Effector memory CD8-positive, alpha-beta T cell (primary cell): ENCODE results near the gene CCBE1.

Experiments used
- ATAC-seq: fragments of 150-1000 bp; cut with Tn5 transposase; replicated peaks from 2 replicates; pipeline ENCODE4 v1.10.0; 2021; ENCODE audit warnings: mild to moderate bottlenecking, moderate library complexity
- DNase-seq, 3 experiments: peaks; one replicate each; pipeline ENCODE4 v3.0.0; 2021
- H3K27ac Mint-ChIP-seq, 2 donors: one replicate each; pipeline ENCODE4 v1.8.0; 2022; ENCODE audit warnings: mild to moderate bottlenecking in 2 of 2, mixed read lengths in 2 of 2, moderate library complexity in 2 of 2
- H3K27me3 Mint-ChIP-seq, 2 donors: one replicate each; pipeline ENCODE4 v1.8.0; 2022; ENCODE audit warnings: mixed read lengths in 2 of 2
- H3K36me3 Mint-ChIP-seq: one replicate; pipeline ENCODE4 v1.8.0; 2022; ENCODE audit warnings: mild to moderate bottlenecking, moderate library complexity, mixed read lengths; ENCODE audit not compliant: insufficient read depth
- H3K4me1 Mint-ChIP-seq, 2 donors: one replicate each; pipeline ENCODE4 v1.8.0; 2022; ENCODE audit warnings: low read depth in 2 of 2, mixed read lengths in 2 of 2
- H3K4me3 Mint-ChIP-seq, 2 donors: one replicate each; pipeline ENCODE4 v1.8.0; 2022; ENCODE audit warnings: mild to moderate bottlenecking in 2 of 2, mixed read lengths in 2 of 2, moderate library complexity in 2 of 2
- H3K9me3 Mint-ChIP-seq, 2 donors: one replicate each; pipeline ENCODE4 v1.8.0; 2022; ENCODE audit warnings: mixed read lengths in 2 of 2

Gene CCBE1

DNA sequence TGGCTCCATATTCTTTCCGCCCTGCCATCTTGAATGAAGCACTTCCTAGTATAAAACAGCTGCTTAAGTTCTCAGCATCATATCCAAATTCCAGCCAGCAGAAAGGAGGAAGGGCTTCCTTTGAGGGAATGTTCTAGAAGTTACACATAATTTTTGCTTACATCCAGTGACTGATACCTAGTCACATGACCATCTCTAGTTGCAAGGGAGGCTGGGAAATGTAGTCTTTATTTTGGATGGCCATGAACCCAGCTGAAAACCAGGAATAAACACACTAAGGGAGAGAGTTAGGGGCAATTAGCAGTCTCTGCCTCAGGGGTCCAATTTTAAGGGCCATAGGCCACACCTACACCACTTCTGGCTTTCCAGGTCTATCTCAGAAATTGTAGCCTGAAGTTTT, 280.4 kb downstream of the CCBE1 start:
- Mint-ChIP-seq H3K36me3 (no peaks in the 10 kb centered on the region), H3K4me3 (no peak overlapping the region), H3K27ac (no peak overlapping the region), H3K4me1 (no peaks in the 10 kb centered on the region), H3K9me3 (no peaks in the 10 kb centered on the region), H3K27me3 (peaks cover 57 to 85% of the 10 kb centered on the region in 2 donors)
- DNase-seq (no peak), ATAC-seq (no peak)

DNA sequence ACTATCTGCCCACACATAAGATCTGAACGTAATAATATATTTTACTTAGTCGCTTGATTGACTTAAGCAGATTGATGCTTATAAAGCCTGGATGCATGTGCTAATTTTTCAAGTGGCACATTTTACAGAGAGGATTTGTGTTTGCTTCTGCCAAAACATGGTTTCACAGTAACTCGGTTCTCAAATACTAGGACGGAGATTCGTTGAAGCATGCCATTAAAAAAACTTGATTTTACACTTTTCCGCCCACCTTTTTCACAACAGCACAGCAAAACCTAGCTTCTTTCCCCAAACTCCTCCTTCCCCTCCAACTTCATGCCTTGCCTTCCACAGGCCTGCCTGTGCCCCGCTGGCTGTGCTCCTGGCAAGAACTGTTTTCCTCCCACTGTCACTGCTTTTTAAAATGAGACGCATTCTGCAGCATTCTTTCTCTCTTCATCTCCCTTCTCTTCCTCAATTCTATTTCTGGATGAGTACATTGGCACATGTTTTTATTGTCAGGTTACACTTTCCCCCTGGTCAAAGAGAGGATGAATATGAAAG, 283.0 kb downstream of the CCBE1 start:
- ATAC-seq, result no peak
- Mint-ChIP-seq H3K4me1 (no peaks in the 10 kb centered on the region), H3K36me3 (no peaks in the 10 kb centered on the region), H3K27ac (peak overlapping the region in 1 of 2 donors; percentile 41), H3K4me3 (no peak overlapping the region), H3K27me3 (peaks cover 58 to 72% of the 10 kb centered on the region in 2 donors), H3K9me3 (no peaks in the 10 kb centered on the region)
- no peak for DNase-seq

DNA sequence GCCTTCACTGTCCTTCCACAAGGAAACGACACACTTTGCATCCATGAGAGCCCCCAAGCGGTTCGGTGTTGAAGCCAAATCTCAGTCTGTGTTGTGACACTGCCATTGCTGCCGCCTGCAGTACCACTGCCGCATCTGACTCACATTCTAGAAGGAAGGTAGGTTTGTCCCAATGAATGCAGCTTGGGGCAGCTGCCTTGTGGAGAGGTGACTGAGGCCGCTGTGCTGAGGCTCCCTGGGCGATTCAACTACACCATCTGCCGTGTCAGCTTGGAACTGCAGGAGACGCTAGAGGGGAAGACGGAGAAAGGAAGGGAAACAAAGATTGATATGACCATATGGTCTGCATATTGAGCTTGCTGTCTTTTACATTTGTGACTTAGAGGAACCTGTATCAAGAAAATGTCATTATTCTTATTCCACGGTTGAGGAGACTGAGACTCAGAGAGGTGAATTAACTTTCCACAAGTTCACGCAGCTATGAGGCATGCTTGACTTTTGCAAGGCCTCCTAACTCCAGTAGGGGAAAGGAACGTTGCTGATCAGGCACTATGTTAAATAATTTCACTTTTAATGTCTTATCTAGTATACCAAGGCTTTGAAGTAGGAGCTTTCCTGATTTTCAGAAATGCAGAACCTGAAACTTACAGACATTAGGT, 294.7 kb downstream of the CCBE1 start:
- DNase-seq, result peak; percentile 50 to 65 (median 52)
- Mint-ChIP-seq H3K27ac (no peak overlapping the region), H3K9me3 (no peaks in the 10 kb centered on the region), H3K4me3 (no peak overlapping the region), H3K36me3 (no peaks in the 10 kb centered on the region), H3K4me1 (peaks cover 2 to 4% of the 10 kb centered on the region in 2 donors), H3K27me3 (no peaks in the 10 kb centered on the region)
- ATAC-seq, result peak; percentile 85

DNA sequence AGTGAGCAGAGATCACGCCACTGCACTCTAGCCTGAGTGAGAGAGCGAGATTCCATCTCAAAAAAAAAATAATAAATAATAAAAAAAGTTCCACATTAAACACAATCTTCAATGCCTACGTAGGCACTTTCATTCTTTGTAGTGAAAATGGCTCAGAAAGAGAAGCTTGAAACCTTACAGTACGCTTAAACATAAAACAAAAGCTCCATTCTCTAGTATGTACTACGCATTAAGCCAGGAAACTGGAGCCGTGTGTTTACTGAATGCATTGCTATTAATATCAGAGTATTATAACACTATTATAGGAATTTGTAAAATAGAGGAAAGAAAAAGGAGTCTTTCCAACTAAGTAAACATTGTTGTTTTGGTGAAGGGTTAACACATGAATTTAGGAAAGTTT, 296.8 kb downstream of the CCBE1 start:
- Mint-ChIP-seq H3K27ac (no peak overlapping the region), H3K9me3 (no peaks in the 10 kb centered on the region), H3K4me1 (peaks cover 7 to 11% of the 10 kb centered on the region in 2 donors), H3K4me3 (no peak overlapping the region), H3K27me3 (peaks cover 11 to 12% of the 10 kb centered on the region in 2 donors), H3K36me3 (peaks cover 3% of the 10 kb centered on the region)
- ATAC-seq (no peak), DNase-seq (no peak)

DNA sequence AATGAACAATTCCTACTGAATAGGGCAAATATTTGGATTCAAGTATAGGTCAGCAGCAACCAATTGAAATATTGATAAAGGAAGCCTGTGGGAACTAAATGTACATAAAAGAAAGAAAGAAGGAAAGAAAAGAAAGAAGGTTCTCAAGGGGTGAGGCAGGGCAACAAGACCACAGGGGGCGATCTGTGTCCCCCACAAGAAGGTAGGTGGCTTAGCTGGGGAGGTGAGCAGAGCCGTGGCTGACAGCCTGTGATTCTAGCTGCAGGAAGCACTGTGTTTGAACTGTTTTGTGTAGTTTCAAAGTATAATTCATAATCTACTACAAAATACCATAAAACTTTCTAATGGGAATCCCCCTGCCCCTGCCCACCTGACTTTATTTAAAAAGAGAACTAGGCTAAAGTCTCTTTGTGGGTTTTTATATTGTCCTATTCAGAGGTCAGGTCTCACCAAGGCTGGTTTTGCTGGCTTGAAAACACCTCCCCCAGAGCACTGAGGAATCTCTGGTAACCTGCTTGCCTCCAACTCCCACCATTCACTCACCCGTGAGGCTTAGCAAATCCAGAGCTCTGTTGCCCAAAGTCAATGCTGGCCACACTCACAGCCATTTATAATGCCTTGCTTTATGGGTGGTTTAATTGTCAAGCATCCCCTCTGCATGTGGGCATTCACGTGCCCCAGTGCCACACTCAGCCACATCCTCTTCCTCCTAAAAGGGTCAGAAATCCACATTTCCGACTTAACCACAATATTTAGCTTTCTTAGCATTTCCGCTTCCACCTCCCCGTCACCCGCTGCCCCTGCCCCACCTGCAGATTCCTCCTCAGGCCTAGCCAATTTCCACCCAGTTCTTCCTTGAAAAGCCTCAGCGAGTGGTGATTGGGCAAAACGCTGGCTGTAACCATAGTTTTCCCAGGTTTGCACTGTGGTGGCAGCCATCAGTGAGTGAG, 301.7 kb downstream of the CCBE1 start:
- H3K27me3 Mint-ChIP-seq, result peaks cover 34 to 57% of the 10 kb centered on the region in 2 donors
- H3K27ac Mint-ChIP-seq, result no peak overlapping the region
- ATAC-seq, result no peak

DNA sequence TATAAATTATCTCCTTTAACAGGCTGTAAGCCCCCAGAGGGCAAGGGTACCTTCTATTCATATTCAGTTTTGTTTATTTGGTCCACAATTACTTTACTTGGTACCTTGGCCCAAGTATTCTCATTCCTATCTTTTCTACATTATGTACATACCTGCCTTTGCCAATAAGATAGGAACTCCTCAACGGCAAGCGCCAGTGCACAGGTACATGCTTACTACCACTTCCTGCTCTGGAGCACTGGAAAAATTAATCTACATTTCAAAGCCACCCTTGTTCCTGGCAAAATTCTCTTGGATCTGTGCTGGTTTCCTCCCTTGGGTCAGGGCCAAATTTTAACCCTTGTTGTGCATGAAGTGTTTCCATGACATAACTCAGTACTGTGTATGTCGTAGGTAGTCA, 303.8 kb downstream of the CCBE1 start:
- Mint-ChIP-seq H3K27me3 (peaks cover 34 to 65% of the 10 kb centered on the region in 2 donors), H3K27ac (no peak overlapping the region), H3K9me3 (no peaks in the 10 kb centered on the region), H3K4me3 (no peak overlapping the region), H3K4me1 (peaks cover 5 to 8% of the 10 kb centered on the region in 2 donors), H3K36me3 (peaks cover 3% of the 10 kb centered on the region)
- no peak for ATAC-seq
- DNase-seq, result no peak

More for the DNA sequence above, 301.7 kb downstream of the CCBE1 start:
- Mint-ChIP-seq H3K4me1 (peaks cover 5 to 8% of the 10 kb centered on the region in 2 donors), H3K9me3 (no peaks in the 10 kb centered on the region), H3K4me3 (peak overlapping the region in 1 of 2 donors; percentile 19), H3K36me3 (peaks cover 3% of the 10 kb centered on the region)
- no peak for DNase-seq

DNA sequence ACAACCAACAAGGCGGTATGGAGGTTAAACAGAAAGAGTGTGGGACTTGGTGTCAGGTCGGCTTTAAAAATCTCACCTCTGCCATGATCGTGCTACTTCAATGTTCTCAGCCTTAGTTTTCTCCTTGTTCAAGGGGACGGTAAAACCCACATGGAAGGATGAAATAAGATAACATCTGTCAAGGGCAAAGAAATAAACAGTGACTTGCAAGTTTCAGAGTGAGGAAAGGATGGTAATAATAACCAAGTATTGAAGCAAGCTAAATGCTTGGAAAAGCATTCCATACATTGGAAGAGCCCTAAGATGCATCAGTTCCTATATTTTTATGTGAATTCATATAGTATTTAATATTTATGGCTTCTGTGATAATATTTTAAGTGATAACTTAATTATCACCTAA, 308.4 kb downstream of the CCBE1 start:
- no peaks in the 10 kb centered on the region for H3K36me3 Mint-ChIP-seq
- H3K27me3 Mint-ChIP-seq, result peaks cover 14 to 38% of the 10 kb centered on the region in 2 donors
- no peak for DNase-seq
- no peak overlapping the region for H3K27ac Mint-ChIP-seq
- H3K9me3 Mint-ChIP-seq, result no peaks in the 10 kb centered on the region
- no peak for ATAC-seq
- no peak overlapping the region for H3K4me3 Mint-ChIP-seq
- H3K4me1 Mint-ChIP-seq, result no peaks in the 10 kb centered on the region

DNA sequence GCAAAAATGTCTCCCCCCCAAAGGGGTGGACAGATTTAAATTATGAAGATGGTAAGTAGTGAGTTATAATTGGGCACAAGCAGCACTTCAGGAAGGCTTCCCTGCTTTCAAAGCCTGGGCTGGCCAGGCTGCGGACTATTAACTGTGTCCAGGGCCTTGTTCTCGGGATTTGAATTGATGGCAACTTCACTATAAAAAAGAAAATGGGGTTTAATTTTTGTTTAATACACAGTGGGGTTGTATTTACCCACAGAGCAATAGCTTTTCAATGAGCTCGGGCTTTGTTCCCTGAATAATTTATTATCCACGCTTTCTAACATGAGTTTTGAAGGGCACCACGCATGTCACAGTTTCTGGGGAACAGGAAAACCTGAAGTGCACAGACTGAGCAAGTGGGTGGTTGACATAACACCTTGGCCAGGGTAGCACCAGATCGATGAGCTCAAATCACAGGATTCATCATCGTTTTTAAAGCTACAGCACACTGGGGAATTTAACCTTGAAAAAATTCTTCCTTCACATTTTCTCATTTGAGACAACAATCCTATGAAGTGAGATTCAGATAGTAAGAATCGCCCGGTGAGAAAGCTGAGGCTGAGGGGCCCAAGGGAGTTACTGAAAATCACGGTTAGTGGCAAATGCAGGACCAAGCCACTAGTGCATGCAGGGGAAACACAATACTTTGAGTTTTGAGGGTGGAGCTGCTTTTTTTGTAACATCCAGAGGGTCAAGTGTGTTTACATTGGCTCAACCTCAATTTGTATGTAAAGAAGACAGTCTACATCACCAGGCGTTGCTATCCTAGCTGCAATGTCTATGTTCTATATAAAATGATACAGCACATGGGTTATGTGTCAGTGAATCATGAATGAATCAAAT, 309.3 kb downstream of the CCBE1 start:
- Mint-ChIP-seq H3K27me3 (peaks cover 14 to 30% of the 10 kb centered on the region in 2 donors), H3K4me1 (no peaks in the 10 kb centered on the region), H3K4me3 (no peak overlapping the region), H3K36me3 (no peaks in the 10 kb centered on the region), H3K9me3 (no peaks in the 10 kb centered on the region), H3K27ac (no peak overlapping the region)
- ATAC-seq (no peak), DNase-seq (no peak)

DNA sequence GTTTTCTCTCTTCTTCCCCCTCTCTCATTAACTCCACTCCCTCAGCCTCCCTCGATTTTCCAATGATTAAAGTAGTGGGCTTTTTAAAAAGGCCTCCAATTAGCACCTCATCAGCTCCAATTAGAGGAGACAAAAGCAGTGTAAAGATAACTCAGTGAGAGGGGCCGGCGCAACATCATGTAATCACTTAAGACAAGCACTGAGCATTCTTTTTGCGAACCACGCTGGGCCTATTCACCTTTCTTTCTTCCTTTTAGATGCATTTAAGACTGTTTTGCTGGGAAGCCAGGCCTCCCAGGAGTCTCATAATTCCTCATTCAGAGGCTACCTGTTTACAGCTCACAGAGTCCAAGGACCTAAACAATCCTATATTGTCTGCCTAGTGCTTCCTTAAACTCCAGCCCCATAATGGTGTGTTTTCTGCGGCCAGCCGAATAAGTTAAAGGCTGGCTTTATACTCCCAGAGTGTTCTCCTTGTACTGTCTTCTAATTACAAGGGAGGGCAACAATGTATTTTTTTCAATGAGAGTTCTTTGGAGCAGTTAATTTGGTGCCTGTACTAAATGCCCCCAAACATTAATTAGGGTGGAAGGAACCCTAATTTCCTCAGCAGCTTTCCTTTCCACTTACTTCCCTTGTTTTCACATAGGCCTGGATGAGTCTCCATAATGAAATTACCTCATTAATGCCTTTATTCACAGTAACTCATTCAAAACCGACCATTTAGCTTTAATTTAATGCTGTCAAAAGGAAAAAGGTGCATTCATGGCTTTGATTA, 310.1 kb downstream of the CCBE1 start:
- Mint-ChIP-seq H3K9me3 (no peaks in the 10 kb centered on the region), H3K36me3 (no peaks in the 10 kb centered on the region), H3K4me1 (no peaks in the 10 kb centered on the region), H3K27me3 (peaks cover 9 to 22% of the 10 kb centered on the region in 2 donors), H3K27ac (no peak overlapping the region), H3K4me3 (no peak overlapping the region)
- no peak for ATAC-seq
- DNase-seq, result no peak

DNA sequence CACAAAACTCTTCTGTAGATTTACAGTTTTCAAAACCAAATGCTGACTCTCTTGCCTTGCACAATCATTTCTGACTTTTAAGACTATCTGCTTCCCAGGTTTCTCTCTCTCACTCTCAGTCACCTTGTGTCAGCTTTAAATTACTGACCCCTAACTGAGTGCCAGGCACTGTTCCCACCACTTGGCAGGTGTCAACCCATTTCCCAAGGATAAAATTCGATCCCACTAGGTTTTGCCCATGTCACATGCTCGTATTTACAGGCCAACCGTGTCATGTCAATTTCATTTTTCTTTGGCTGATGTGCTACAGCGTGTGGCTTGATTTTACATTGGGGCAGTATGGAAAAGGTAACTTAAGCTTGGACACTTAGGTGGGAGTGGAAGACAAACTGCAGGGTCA, 312.0 kb downstream of the CCBE1 start:
- no peaks in the 10 kb centered on the region for H3K36me3 Mint-ChIP-seq

DNA sequence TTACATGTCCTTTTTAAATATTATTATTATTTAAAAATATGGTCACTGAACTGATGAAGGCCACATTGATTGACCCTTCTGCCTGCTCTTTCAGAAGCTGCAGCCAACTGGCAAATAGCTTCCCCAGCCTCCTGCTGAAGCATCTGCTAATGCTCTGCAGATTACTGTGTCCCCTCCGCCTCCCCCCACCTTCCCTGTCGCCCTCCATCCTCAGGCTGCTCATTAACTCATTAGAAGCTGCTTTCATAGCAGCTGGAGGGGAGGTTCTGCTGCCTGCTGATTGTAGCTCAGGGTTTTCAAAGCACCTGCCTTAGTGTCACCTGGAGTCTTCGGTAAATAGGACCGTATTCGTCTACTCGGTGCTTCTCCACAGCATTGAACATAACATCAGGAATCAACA, 313.4 kb downstream of the CCBE1 start:
- no peaks in the 10 kb centered on the region for H3K9me3 Mint-ChIP-seq
- DNase-seq (no peak), ATAC-seq (no peak)
- H3K4me1 Mint-ChIP-seq, result no peaks in the 10 kb centered on the region
- H3K27ac Mint-ChIP-seq, result no peak overlapping the region
- no peaks in the 10 kb centered on the region for H3K36me3 Mint-ChIP-seq
- H3K27me3 Mint-ChIP-seq, result peaks cover 18 to 30% of the 10 kb centered on the region in 2 donors
- no peak overlapping the region for H3K4me3 Mint-ChIP-seq

More for the DNA sequence above, 312.0 kb downstream of the CCBE1 start:
- DNase-seq, result no peak
- no peaks in the 10 kb centered on the region for H3K4me1 Mint-ChIP-seq
- ATAC-seq, result no peak
- peaks cover 9 to 19% of the 10 kb centered on the region in 2 donors for H3K27me3 Mint-ChIP-seq
- no peaks in the 10 kb centered on the region for H3K9me3 Mint-ChIP-seq
- H3K27ac Mint-ChIP-seq, result no peak overlapping the region
- no peak overlapping the region for H3K4me3 Mint-ChIP-seq

DNA sequence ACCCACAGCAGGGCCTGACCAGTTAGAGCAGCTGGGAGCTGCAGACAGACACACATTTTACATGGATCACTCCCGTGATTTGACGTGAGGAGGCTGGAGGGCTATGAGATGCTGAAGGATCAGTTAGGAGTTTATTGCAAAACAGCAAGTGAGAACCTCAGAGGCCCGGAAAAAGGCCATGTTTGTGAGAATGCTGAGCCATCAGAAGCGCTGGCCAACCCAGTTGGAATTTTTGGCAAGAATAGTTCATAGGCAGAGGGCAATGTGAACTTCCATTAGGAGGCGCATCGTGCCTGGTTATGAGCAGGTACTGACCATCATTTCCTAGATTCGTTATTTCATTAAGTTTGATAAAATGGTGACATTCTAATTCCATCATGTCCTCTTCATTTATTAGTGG, 314.8 kb downstream of the CCBE1 start:
- Mint-ChIP-seq H3K9me3 (no peaks in the 10 kb centered on the region), H3K36me3 (no peaks in the 10 kb centered on the region), H3K4me3 (no peak overlapping the region), H3K27ac (no peak overlapping the region), H3K27me3 (peaks cover 32 to 44% of the 10 kb centered on the region in 2 donors), H3K4me1 (no peaks in the 10 kb centered on the region)
- ATAC-seq, result no peak
- DNase-seq, result no peak
